ENCODE data around the gene CDK19.

The CDK19 gene

DNA sequence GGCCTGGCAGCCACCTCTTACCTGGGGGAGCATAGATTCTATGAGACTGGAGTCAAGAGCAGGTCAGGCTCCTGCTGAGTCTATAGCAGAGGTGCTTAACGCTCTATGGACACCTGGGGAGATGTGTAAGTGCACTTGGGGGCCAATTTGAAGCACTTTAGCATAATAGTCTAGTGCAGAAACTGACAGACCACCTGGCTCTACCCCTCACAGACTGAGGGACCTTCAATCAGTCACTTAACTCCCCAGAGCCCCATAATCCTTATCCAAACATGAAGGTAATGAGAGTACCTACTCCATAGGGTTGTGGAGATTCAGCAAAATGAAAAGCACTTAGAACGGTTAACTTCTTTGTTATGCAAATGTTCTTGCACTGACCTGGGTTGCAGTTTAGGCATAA is 251.6 kb downstream of the CDK19 start:
- Mint-ChIP-seq H3K9me3 (peaks cover 6 to 10% of the 10 kb centered on the region in 2 donors), H3K27me3 (no peaks in the 10 kb centered on the region), H3K4me3 (no peak overlapping the region), H3K27ac (no peak overlapping the region), H3K36me3 (peaks cover 2 to 3% of the 10 kb centered on the region in 2 donors), H3K4me1 (peaks cover 26 to 32% of the 10 kb centered on the region in 2 donors)
- no peak for ATAC-seq (replicated peaks)
- DNase-seq = no peak

DNA sequence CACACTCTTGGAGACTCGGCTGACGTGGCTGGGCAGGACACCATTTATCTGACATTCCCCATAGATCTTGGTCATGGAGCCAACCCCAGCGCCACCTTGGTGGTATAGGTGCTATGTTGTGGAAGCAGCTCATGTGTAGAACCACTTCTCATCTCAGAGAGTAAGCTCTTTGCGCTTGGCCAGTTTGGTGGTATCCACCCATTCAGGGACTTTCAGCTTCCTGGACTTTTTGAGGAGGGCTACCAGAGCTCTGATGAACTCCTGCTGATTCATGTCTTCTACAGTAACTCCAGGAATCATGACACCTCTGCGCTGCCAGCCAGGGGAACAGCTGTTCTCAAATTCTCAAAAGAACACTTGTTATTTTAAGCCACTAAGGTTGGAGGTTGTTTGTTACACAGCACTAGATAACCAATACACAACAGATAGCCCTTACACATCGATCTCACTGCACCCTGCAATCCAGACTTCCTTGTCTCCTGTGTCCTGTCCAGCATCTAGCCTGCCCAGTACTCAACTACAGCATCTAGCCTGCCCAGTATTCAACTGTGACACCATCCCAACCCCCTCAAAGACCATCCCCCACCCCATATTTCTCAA is 252.9 kb downstream of the CDK19 start:
- Mint-ChIP-seq H3K36me3 (peaks cover 2 to 3% of the 10 kb centered on the region in 2 donors), H3K4me1 (peaks cover 20 to 23% of the 10 kb centered on the region in 2 donors), H3K27ac (peak overlapping the region; percentile 62), H3K4me3 (no peak overlapping the region), H3K27me3 (no peaks in the 10 kb centered on the region), H3K9me3 (peaks cover 6 to 10% of the 10 kb centered on the region in 2 donors)
- DNase-seq = no peak
- ATAC-seq (replicated peaks) = no peak

DNA sequence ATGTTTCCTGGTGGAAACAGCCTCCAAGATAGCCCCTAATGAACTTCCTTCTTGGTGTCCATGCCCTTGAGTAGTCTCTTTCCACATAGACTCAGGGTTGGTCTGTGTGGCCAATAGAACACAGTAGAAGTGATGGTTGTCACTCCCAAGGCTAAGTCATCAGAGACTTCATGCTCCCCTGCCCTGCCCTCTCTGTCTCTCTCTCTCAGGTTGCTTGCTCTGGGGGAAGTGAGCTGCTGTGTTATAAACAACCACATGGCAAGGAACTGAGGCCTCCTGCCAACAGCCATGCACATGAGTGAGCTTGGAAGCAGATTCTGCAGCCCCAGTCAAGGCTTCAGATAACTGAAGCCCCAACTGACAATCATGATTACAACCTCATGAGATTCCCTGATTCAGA is 253.6 kb downstream of the CDK19 start:
- no peak overlapping the region for H3K4me3 Mint-ChIP-seq
- ATAC-seq (replicated peaks) (peak; percentile 83), DNase-seq (no peak)
- peaks cover 0 to under 1% of the 10 kb centered on the region in 2 donors for H3K27me3 Mint-ChIP-seq
- peaks cover 22 to 23% of the 10 kb centered on the region in 2 donors for H3K4me1 Mint-ChIP-seq
- peaks cover 2 to 3% of the 10 kb centered on the region in 2 donors for H3K36me3 Mint-ChIP-seq
- no peak overlapping the region for H3K27ac Mint-ChIP-seq
- peaks cover 6 to 10% of the 10 kb centered on the region in 2 donors for H3K9me3 Mint-ChIP-seq

DNA sequence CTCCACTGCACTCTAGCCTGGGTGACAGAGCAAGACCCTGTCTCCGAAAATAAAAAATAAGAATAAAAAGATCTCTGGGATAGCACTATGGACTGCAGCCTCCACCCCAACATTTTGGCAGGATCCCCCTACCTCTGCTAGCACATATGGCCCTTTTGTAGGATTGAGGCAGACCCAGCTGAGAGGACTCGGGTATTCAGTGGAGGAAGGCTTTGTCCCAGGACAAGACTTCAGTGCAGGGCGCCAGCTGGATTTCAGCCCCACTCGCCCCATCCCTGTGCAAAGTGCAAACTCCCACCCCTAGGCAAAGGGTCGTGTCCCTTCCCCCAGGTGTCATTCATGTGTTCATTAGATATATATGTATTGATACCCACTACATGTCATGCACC is 254.3 kb downstream of the CDK19 start:
- H3K9me3 Mint-ChIP-seq = peaks cover 6 to 10% of the 10 kb centered on the region in 2 donors
- peaks cover 2 to 3% of the 10 kb centered on the region in 2 donors for H3K36me3 Mint-ChIP-seq
- ATAC-seq (replicated peaks) (no peak), DNase-seq (no peak)
- peaks cover 22 to 23% of the 10 kb centered on the region in 2 donors for H3K4me1 Mint-ChIP-seq
- H3K4me3 Mint-ChIP-seq = no peak overlapping the region
- peaks cover 0 to 6% of the 10 kb centered on the region in 2 donors for H3K27me3 Mint-ChIP-seq
- peak overlapping the region; percentile 16 for H3K27ac Mint-ChIP-seq

DNA sequence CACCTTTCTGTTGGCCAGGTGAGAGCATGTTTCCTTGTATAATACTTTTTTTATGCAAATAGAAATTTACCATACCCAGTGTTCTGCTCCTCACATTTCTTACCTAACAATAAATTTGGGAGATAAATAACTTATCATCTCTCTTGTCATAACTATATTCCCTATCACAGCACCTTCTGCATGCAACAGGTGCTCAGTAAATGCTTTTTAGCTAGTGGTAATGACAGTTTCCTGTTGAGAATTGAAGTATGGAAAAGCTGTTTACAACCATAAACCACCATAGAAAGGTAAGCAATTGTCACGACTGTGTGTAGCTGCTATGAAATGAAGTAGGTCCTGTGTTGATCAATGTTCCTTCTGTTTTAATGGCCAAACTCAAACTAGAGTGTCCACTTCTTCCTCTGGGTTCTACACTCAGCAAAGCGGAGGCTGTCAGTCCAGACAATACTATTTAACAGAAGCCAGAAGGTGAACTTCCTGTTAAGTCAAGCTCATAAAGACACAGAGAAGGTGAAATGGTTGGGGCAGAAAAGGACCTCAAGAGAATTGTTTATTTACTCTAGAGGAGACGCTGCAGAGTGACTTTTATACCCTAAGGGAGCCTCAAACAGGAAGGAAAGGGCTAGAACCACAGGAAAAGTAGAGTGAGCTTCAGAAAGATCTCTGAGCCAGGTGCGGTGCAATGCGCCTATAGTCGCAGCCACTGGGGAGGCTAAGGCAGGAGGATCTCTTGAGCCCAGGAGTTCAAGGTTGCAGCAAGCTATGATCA is 254.8 kb downstream of the CDK19 start:
- Mint-ChIP-seq H3K4me1 (peaks cover 22 to 23% of the 10 kb centered on the region in 2 donors), H3K4me3 (no peak overlapping the region), H3K27ac (peak overlapping the region; percentile 16), H3K27me3 (peaks cover 0 to 6% of the 10 kb centered on the region in 2 donors), H3K9me3 (peaks cover 6 to 10% of the 10 kb centered on the region in 2 donors), H3K36me3 (peaks cover 2 to 3% of the 10 kb centered on the region in 2 donors)
- DNase-seq (no peak), ATAC-seq (replicated peaks) (peak; percentile 44 to 45)

Measured in stimulated activated naive B cell treated with anti-CD40 and anti-IgM and Interleukin-4, amounts not matched to agents 10 μg/mL and 1 μg/mL and 100 μg/mL, for 72 hours (primary cell).